ENCODE data around the gene SORBS1.

- TF ChIP-seq POLR2A (IDR thresholded peaks at IDR 0.05), result no peak
- TF ChIP-seq CTCF (IDR thresholded peaks at IDR 0.05), result no peak
These were observed 280.0 kb downstream of the SORBS1 start for GRCh38 chr10:95281206-95281605.
